DMS114 treated with DMSO at 0.1 percent for 48 hours (cell line): ENCODE data around the gene FNDC3A.
"Not testable (repeated sequence)": the region's sequence is repeated elsewhere in the genome, so short reads cannot be mapped to it uniquely, and the experiment has no call there.

Experiments
- DNase-seq: peaks from one replicate; lab custom pipeline; 2025; ENCODE audit not compliant: unreplicated experiment; lab: John Stamatoyannopoulos, UW

The FNDC3A gene

DNA sequence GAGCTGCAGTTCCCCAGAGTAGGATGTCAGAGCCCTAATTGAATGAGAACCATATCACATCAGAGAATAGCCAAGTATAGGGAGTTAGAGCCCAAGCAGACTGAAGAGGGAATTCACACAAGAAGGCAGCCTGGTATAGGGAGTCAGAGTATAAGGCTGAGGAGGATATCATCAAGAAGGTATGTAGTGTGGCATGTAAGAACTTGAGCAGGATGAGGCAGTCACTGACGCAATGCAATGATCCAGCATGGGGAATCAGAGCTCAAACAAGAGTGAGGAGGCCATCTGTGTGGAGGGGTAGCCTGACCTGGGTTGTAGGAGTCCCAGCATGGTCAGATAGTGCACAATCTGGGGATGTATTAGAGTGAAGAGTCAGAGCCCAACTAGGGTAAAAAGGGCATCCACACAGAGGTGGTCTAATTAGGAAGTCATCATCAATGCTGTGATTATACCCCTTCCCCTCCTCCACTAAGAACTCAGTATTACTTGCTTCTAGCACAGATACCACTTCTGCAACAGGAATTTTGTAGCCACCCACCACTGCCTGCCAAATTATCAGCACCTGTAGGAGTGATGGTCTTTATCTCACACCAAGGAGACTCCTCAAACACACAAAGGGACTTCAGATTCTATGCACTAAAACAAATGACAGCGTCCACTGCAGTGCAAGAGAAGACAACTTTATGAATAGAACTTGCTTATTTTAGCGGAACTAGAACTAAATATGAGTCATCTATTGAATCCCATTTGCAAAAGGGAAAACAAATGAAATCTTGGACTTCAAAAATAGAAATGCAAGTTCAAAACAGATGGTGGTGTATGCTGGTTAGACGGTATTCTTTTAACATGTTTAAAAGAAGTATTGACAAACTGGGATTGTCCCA lies 107.2 kb downstream of the FNDC3A start:
- DNase-seq: no peak

GRCh38 chr13:49084961-49085360 lies 109.2 kb downstream of the FNDC3A start:
- DNase-seq: no peak

DNA sequence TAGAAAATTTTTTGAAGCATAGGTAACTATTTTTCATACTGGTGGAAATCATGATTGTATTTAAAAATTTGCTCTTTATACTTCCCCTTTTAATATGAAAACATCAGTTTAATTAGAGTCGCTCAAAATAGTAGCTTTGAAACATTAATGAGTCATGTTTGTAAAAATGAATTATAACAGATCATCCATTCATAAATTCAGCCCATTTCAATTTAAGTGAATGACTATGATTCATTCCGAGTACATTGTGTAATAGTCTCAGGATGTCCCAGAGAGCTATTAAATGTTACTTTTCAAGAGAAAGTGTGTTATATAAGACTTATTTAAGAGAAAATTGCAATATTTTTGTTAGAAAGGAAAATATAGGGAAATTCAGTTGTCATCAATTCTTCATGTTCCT lies 111.0 kb downstream of the FNDC3A start:
- no peak for DNase-seq

- no peak for DNase-seq
Observed at GRCh38 chr13:49093376-49093775, 117.7 kb downstream of the FNDC3A start.

GRCh38 chr13:49097374-49097773 lies 121.7 kb downstream of the FNDC3A start:
- no peak for DNase-seq

- DNase-seq: no peak
Observed at GRCh38 chr13:49098198-49098597, 122.5 kb downstream of the FNDC3A start.

DNA sequence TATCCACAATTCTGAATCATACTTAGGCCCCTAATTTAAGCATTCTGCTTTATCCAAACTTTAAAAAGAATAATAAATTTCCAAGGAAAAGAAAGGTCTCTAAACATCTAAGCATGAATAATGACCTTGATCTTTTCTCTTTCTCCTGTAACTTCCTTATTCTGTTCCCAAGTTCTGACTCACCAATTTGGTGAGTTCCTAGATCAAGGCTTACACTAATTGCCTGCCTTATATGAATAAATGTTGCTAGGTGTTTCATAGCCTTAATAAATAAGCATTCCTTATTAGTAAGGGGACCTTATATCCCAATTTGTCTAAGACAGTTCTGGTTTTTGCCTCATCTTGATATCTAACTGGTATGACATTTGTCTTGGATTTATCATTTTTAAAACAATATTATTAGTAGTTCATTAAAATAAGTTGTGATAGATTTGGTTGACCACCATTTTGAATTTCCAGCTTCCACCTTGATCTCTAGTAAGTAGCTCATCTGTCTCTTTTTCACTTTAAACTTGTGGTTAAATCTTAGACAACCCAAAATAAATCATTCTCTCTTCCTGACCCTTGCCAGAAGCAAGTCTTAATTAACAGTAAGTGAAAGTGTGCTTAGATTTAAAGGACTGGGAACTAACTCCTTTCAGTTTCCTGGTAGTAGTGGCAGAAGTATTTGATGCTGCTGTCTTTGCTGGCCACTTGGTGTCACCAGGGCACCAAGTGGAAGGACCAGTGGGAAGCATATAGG lies 123.2 kb downstream of the FNDC3A start:
- no peak for DNase-seq

GRCh38 chr13:49099513-49099877 lies 123.8 kb downstream of the FNDC3A start:
- DNase-seq: no peak

DNA sequence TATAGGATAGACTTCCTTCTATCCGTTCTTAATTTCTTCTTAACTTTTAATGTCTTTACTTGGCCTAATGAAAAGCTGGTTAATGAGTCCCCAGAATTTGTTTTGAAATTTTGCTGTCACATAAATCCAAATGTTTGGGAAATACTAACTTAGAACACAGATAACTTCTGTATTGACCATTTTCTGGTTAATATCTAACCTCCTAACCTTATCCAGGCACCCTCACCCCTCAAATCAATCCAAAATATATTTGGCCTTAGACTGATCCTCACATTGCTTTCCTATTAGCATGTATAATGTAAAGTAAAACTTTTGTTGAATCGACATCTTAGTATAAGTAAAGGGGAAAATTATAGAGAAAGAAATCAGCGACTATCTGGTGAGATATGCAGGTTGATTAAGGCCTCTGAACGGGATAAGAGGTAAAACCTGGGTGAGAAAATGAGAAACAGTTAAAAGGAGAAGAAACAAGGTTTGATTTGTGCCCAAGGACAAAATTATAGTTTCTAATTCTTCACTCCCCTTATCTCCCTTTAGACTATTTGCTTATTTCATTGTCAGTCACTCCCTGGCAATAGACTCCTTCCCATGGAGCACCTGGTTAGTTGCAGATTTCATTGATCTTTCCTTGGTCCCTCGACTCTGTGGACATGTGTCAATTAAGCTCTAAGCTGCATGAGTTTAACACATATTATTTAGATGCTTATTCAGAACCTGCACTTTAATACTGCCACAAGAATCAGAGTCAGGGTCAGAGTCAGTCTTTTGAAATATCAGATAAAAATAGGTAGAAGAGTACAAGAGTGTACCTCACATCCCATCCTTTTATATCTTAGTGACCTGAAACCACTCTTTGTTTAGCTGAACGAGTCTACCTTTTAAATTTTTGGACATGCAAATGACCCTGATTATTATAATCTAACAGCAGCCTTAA lies 125.2 kb downstream of the FNDC3A start:
- no peak for DNase-seq

DNA sequence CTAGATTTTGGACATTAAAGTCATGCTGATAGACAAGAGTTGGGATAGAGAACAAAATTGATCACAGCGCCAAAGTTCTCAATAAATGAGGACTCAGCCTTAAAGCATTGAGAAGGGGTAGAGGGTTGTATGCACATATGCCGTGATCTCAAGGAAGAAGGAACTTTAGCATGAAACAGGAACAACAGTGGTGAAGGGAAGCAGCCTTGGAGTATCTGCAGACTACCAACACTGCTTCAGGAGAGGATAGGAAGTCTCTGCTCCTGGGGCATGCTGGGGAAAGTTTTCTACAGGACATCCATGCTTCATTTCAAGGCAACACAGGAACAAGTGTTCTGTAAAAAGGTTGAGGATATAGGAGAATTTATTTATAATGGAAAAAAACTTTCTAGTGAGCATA lies 132.5 kb downstream of the FNDC3A start:
- no peak for DNase-seq

DNA sequence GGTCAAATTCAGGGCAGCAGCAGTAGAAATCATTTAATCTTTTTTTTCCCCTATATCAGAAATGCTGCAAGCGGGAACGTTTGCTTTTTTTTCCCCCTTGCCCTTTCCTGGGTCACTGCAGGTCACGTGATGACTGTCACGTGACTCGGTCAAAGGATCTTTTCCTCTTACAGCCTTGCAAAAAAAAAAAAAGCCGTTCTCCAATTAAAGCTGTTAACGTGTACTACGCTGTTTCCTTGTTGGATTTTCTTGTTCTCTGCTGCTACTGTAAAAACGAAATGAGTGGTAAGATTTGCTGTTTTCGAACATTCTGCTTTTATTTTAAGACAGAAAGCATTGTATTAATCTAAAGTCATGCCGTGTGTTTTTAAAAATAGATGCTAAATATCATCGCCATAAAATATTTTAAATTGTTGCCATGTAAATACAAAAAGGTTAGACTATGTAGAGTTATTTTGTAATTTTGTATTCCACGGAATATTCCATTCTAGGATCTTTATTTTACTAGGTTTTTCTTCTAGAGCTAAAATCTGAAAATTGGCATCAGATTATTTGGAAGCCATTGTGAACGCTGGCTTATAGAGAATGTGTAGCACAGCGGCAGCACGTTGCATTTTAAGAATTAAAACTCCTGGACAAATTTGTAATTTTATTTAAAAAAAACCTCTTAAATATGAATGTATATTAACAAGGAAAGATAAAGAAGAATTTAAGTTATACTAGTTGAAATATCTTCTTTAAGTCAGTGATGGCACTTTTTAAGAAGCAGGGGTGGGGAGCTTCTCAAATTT lies 134.6 kb downstream of the FNDC3A start:
- no peak for DNase-seq

GRCh38 chr13:49110913-49111170 lies 135.1 kb downstream of the FNDC3A start:
- DNase-seq: no peak

DNA sequence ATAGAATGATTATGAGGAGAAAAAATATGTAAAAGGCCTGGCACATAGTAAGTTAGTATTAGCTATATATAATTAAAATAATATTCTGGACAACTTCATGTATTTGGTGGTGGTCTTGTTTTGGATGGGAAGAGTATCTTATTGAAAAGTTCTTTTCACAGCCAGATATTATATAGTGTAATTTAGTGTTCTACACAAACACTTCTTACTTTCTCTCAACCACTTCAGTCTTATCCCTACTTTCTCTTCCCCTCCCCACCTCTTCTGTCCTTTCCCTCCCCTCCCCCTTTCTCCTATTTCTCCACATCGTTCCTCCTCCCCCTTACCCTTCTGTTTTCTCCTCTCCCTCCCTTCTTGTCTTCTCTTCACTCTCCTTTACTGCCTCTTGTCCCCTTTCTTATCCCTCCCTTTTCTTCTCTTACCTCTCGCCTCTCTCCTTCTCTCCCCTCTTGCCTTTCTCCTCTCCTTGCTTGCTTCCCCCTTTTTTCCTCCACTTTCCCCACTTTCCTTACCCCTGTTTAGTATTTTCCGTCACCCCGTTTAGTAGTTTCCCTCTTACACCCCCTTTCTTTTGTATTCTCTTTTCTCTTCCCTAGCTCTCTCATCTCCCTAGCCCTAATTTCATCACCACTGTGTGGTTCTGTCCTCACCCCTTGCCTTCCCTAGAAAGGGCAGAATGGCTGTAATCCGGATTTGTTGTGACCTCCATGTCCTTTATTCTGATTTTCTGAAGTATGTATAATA lies 137.2 kb downstream of the FNDC3A start:
- no peak for DNase-seq

- DNase-seq: no peak
Observed at GRCh38 chr13:49113526-49114286, 138.0 kb downstream of the FNDC3A start.

DNA sequence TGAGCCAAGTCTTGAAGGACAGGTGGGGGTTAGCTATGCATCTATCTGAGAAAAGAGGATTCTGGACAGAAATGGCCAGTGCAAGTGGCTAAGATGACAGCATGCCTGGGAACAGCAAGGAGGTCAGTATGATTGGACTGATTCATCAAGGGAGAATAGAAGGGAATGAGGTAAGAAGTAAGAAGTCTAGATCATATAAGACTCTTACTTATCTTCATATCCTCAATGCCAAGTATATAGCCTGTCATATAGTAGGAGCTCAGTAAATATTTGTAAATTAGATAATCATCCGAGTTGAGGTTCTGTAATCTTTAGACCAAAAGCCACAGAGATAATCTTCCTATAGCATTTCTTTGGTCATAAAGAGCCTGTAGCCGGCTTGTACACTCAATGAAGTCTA lies 141.2 kb downstream of the FNDC3A start:
- no peak for DNase-seq

DNA sequence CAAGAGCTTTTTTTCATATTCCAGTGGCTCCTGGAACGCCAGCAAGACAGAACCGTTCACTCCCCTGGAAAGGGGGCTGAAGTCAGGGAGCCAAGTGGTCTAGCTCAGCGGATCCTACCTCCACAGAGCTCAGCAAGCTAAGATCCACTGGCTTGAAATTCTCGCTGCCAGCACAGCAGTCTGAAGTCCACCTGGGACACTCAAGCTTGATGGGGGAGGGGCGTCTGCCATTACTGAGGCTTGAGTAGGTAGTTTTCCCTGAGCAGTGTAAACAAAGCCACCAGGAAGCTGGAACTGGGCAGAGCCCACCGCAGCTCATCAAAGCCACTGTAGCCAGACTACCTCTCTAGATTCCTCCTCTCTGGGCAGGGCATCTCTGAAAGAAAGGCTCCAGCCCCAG lies 142.7 kb downstream of the FNDC3A start:
- not testable (repeated sequence) for DNase-seq

DNA sequence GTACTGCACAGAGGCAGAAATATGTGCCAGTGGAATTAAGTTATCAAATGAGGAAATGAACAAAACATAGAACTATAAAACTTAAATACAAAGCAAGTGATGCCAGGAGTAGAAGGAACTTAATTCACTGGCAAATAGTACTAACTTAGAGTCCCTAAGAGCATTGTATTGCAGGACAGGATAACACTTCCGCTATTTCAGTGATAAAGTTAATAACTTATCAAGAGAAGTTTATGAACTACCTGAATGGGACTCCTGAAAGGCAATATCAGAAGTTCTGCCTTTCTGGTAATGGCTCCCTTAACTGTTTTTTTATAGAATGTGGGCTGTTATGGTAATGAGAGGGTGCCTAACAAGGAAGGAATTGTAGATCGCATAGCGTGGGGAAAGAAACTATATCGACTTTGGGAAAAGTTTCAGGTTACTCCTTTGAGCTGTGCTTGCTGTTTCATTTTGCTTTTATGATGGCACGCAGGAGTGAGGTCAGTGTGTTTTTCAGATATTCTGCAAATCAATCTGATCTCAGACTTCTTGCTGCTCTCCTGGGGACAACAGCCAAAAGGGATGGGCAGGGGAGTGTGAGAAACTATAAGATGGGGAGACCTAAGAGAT lies 149.1 kb downstream of the FNDC3A start:
- no peak for DNase-seq

- no peak for DNase-seq
Observed at GRCh38 chr13:49125964-49126524, 150.3 kb downstream of the FNDC3A start.
